ENCODE results near the gene RASL10B. TPM values are rescaled to one million over a fixed set of nuclear protein-coding genes. Genes with fewer than 3 reads are reported as not detected.
A peak's percentile ranks its signal among the peaks of the same experiment; 100 is the strongest.

The RASL10B gene
- total RNA-seq, 1 experiment from 2014 or later: 0.16 TPM

GRCh38 chr17:35727635-35728034 lies 3.8 kb upstream of the RASL10B start:
- no peak overlapping the region for H3K27ac ChIP-seq
- no peak for DNase-seq (ENCODE audit: low read depth in 1 of 2, low spot score in 2 of 2)
- peaks cover 17% of the 10 kb centered on the region for H3K4me1 ChIP-seq (replicated peaks)
- no peaks in the 10 kb centered on the region; the same call in none of the 2 replicates for H3K27me3 ChIP-seq (replicated peaks)
- no peak overlapping the region for H3K4me3 ChIP-seq
- no peaks in the 10 kb centered on the region for H3K9me3 ChIP-seq (replicated peaks)
- peaks cover 51% of the 10 kb centered on the region for H3K36me3 ChIP-seq

- H3K27ac ChIP-seq: no peak overlapping the region
- peaks cover 41% of the 10 kb centered on the region for H3K36me3 ChIP-seq
- H3K9me3 ChIP-seq (replicated peaks): no peaks in the 10 kb centered on the region
- no peaks in the 10 kb centered on the region; the same call in none of the 2 replicates for H3K27me3 ChIP-seq (replicated peaks)
- DNase-seq (ENCODE audit: low read depth in 1 of 2, low spot score in 2 of 2): no peak
- H3K4me1 ChIP-seq (replicated peaks): peaks cover 17% of the 10 kb centered on the region
- no peak overlapping the region for H3K4me3 ChIP-seq
These were observed 2.9 kb upstream of the RASL10B start for GRCh38 chr17:35728551-35728950.

GRCh38 chr17:35729405-35729833 lies 2.0 kb upstream of the RASL10B start:
- Histone ChIP-seq H3K27ac (no peak overlapping the region), H3K4me1 (replicated peaks) (peaks cover 17% of the 10 kb centered on the region), H3K36me3 (peaks cover 33% of the 10 kb centered on the region), H3K9me3 (replicated peaks) (no peaks in the 10 kb centered on the region), H3K4me3 (no peak overlapping the region), H3K27me3 (replicated peaks) (no peaks in the 10 kb centered on the region; the same call in none of the 2 replicates)
- no peak for DNase-seq (ENCODE audit: low read depth in 1 of 2, low spot score in 2 of 2)

GRCh38 chr17:35730400-35731005 lies 936 bp upstream of the RASL10B start:
- no peaks in the 10 kb centered on the region; the same call in none of the 2 replicates for H3K27me3 ChIP-seq (replicated peaks)
- no peak overlapping the region for H3K27ac ChIP-seq
- H3K36me3 ChIP-seq: peaks cover 22% of the 10 kb centered on the region
- H3K9me3 ChIP-seq (replicated peaks): no peaks in the 10 kb centered on the region
- H3K4me1 ChIP-seq (replicated peaks): peaks cover 17% of the 10 kb centered on the region
- no peak for DNase-seq (ENCODE audit: low read depth in 1 of 2, low spot score in 2 of 2)
- H3K4me3 ChIP-seq: no peak overlapping the region

- no peak for DNase-seq (ENCODE audit: low read depth in 1 of 2, low spot score in 2 of 2)
- Histone ChIP-seq H3K27me3 (replicated peaks) (no peaks in the 10 kb centered on the region; the same call in none of the 2 replicates), H3K27ac (no peak overlapping the region), H3K4me3 (peak overlapping the region; percentile 37), H3K4me1 (replicated peaks) (peaks cover 7% of the 10 kb centered on the region), H3K9me3 (replicated peaks) (no peaks in the 10 kb centered on the region), H3K36me3 (peaks cover 8% of the 10 kb centered on the region)
These were observed 722 bp downstream of the RASL10B start for GRCh38 chr17:35731917-35732805.

GRCh38 chr17:35732806-35733136 lies 1.3 kb downstream of the RASL10B start:
- Histone ChIP-seq H3K27ac (no peak overlapping the region), H3K27me3 (replicated peaks) (no peaks in the 10 kb centered on the region; the same call in none of the 2 replicates), H3K4me1 (replicated peaks) (peaks cover 7% of the 10 kb centered on the region), H3K4me3 (no peak overlapping the region), H3K36me3 (peaks cover 4% of the 10 kb centered on the region), H3K9me3 (replicated peaks) (no peaks in the 10 kb centered on the region)
- DNase-seq (ENCODE audit: low read depth in 1 of 2, low spot score in 2 of 2): no peak

GRCh38 chr17:35733366-35733765 lies 1.9 kb downstream of the RASL10B start:
- no peak for DNase-seq (ENCODE audit: low read depth in 1 of 2, low spot score in 2 of 2)
- H3K9me3 ChIP-seq (replicated peaks): no peaks in the 10 kb centered on the region
- H3K36me3 ChIP-seq: no peaks in the 10 kb centered on the region

GRCh38 chr17:35734396-35734795 lies 3.0 kb downstream of the RASL10B start:
- H3K4me1 ChIP-seq (replicated peaks): peaks cover 7% of the 10 kb centered on the region
- no peak overlapping the region for H3K27ac ChIP-seq
- DNase-seq (ENCODE audit: low read depth in 1 of 2, low spot score in 2 of 2): no peak
- H3K9me3 ChIP-seq (replicated peaks): no peaks in the 10 kb centered on the region
- peaks cover 6% of the 10 kb centered on the region for H3K27me3 ChIP-seq (replicated peaks)
- H3K4me3 ChIP-seq: no peak overlapping the region
- no peaks in the 10 kb centered on the region for H3K36me3 ChIP-seq

More at GRCh38 chr17:35733366-35733765, 1.9 kb downstream of the RASL10B start:
- peaks cover 4% of the 10 kb centered on the region for H3K27me3 ChIP-seq (replicated peaks)
- no peak overlapping the region for H3K27ac ChIP-seq
- H3K4me1 ChIP-seq (replicated peaks): peaks cover 7% of the 10 kb centered on the region
- H3K4me3 ChIP-seq: no peak overlapping the region

GRCh38 chr17:35735036-35735805 lies 3.8 kb downstream of the RASL10B start:
- H3K27me3 ChIP-seq (replicated peaks): peaks cover 15% of the 10 kb centered on the region
- no peak overlapping the region for H3K27ac ChIP-seq
- DNase-seq (ENCODE audit: low read depth in 1 of 2, low spot score in 2 of 2): no peak
- no peaks in the 10 kb centered on the region for H3K9me3 ChIP-seq (replicated peaks)
- no peaks in the 10 kb centered on the region for H3K36me3 ChIP-seq
- H3K4me1 ChIP-seq (replicated peaks): peaks cover 7% of the 10 kb centered on the region
- no peak overlapping the region for H3K4me3 ChIP-seq

- H3K4me3 ChIP-seq: no peak overlapping the region
- H3K36me3 ChIP-seq: no peaks in the 10 kb centered on the region
- DNase-seq (ENCODE audit: low read depth in 1 of 2, low spot score in 2 of 2): no peak
- peaks cover 3% of the 10 kb centered on the region for H3K4me1 ChIP-seq (replicated peaks)
- no peaks in the 10 kb centered on the region for H3K9me3 ChIP-seq (replicated peaks)
- H3K27me3 ChIP-seq (replicated peaks): peaks cover 25% of the 10 kb centered on the region
- H3K27ac ChIP-seq: no peak overlapping the region
These were observed 4.8 kb downstream of the RASL10B start for GRCh38 chr17:35736236-35736635.

GRCh38 chr17:35738519-35739133 lies 7.2 kb downstream of the RASL10B start:
- Histone ChIP-seq H3K27ac (no peak overlapping the region), H3K27me3 (replicated peaks) (peaks cover 30% of the 10 kb centered on the region), H3K36me3 (no peaks in the 10 kb centered on the region), H3K4me1 (replicated peaks) (no peaks in the 10 kb centered on the region), H3K4me3 (no peak overlapping the region), H3K9me3 (replicated peaks) (no peaks in the 10 kb centered on the region)
- DNase-seq (ENCODE audit: low read depth in 1 of 2, low spot score in 2 of 2): no peak

GRCh38 chr17:35740216-35740615 lies 8.8 kb downstream of the RASL10B start:
- Histone ChIP-seq H3K4me1 (replicated peaks) (no peaks in the 10 kb centered on the region), H3K4me3 (no peak overlapping the region), H3K36me3 (no peaks in the 10 kb centered on the region), H3K27ac (no peak overlapping the region), H3K9me3 (replicated peaks) (no peaks in the 10 kb centered on the region), H3K27me3 (replicated peaks) (peaks cover 30% of the 10 kb centered on the region)
- no peak for DNase-seq (ENCODE audit: low read depth in 1 of 2, low spot score in 2 of 2)
